GM21381 (cell line): ENCODE results near the gene H6PD.

Experiments used
- ATAC-seq: cut with Tn5 transposase; IDR thresholded peaks from one replicate; pipeline ENCODE4 v1.9.1; 2021; ENCODE audit warnings: mild to moderate bottlenecking, moderate library complexity; ENCODE audit not compliant: unreplicated experiment

H6PD gene

GRCh38 chr1:9314711-9315379 is 80.3 kb downstream of the H6PD start:
- no peak for ATAC-seq

DNA sequence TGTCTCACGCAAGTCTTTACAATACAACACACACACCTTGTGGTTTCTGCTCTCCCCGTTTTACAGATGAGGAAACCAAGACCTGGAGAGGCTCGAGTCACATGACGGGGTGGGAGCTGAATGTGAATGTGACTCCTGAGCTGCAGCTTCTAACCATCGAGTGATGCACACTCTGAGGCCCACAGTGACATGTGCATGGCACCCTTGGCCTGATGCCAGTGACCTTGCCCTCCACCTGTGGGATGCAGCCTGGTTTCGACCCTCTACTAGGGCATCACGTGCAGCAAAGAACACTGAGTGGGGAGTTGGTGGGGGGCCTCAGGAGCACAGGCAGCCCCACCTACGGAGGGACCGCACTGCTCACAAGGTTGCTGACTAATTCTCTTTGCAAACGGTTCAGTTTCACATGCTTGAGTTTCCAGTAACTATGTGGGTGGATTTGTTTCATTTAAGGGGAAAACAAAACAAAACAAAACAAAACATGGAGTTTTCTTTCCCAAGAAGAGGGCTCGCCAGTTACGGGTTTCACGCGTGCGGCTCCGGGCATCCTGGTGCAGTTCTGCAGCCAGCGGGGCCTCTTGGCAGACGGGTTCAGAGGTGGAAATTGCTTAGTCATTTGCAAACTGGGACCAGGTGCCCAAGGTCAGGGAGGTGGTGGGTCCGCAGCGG is 81.0 kb downstream of the H6PD start:
- ATAC-seq, result no peak

DNA sequence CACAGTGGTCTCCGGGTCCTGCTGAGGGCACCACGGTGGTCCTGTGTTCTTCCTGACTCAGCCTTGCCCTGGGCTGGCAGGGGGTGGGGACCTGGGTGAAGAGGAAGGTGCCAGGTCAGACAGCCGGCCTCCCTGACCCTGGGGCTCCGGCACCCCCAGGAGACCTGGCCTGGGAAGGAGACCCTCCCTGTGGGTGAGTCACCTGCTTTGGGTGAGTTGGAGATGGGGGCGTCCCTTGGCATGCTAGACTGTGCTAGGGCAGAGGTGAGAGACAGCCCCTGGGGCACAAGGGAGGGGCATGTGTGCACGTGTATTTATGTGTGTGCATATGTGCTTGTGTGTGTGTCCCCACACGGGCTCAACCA is 81.5 kb downstream of the H6PD start:
- no peak for ATAC-seq

GRCh38 chr1:9316512-9316911 is 81.9 kb downstream of the H6PD start:
- ATAC-seq, result no peak

DNA sequence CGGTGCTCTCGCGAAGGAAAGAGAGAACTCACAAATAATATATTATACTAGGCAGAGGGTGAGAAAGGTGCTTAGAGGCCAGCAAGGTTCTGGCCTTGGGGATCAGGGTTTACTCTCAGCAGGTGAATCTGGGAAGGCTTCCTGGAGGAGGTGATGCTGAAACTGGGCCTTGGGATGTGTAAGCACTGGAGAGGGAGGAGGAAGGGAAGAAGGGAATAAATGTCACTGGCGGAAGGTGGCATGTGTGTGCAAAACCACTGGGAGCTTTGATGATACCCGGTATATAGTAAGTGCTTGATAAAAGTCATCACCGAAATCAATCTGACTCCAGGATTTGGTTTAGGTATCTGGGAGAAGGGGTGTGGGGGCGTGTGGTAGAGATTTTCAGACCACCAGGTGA is 82.5 kb downstream of the H6PD start:
- no peak for ATAC-seq

DNA sequence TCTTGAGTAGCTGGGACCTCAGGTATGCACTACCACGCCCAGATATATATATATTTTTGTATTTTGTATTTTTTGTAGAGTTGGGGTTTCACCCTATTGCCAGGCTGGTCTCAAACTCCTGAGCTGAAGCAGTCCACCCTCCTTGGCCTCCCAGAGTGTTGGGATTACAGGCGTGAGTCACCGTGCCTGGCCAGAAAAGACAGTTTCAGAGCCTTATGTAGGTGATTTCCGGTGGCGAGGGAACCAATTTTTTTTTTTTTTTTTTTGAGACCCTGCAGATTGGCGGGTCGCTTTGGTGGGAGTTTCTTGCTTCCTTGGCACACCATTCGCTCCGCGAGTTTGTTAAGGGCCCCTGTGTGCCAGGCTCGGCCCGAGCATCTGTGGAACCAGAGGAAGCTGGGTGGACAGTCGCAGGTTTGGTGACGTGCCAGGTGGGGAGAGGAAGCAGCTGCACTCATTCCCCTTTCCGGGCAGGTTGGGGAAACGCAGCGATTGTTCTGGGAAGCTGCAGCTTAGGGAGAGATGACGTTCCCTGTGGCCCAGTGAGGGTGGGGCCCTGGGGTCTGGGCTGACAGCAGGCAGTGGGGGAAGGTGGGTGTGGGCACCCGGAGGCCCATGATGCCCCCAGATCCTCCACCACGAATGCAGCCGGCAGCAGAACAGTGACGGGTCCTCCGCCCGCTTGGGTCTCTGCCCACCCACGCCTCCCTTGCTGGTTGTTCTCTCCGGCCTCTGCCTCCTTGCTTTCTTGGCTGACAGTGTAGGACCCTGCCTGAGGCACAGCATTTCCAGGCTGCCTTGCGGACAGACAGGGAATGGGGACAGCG is 83.2 kb downstream of the H6PD start:
- no peak for ATAC-seq

- ATAC-seq, result no peak
These were observed 84.7 kb downstream of the H6PD start for GRCh38 chr1:9319208-9319788.

DNA sequence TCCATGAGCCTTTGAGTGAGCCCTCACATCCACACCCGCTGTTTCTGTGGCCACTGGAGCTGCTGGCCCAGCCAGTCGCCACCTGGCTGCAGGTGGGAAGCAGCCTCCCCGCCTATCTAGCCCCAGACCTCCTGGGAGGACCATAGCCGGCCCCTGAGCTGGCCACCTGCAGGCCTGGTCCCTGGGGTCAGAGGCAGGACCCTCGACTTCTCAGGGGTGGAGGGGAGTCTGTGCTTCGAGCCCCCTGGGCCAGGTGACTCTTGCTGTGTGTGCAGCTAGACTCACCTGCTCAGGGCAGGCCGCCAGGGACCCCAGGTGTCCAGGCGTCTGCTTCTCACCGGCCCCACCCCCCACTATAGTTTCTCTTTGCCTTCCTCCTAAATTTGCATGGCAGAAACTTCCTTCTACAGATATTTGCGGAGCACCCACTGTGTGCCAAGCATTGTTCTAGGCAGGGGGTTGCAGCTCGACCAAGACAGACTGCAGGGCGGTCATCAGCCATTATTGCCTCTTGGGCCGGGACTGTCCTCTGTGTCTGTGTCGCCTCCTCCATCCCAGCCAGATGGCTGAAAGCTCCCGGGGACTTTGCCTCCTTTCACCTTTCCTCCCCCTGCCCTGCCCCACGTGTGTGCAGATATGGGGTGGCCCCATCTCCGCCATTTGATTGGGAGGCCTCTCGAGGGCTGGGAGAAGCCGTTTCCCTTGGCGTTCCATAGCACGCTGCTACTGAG is 85.4 kb downstream of the H6PD start:
- ATAC-seq, result no peak
